ENCODE measurements around the gene MLLT6. TPM values are rescaled to one million over a fixed set of nuclear protein-coding genes. Genes with fewer than 3 reads are reported as not detected.

Gene MLLT6
- total and polyA plus RNA-seq, 2 of the 13 experiments (the other 11 are each of a cell fraction or from before 2014, with no cell fraction given): 50.7 to 69.5 TPM

DNA sequence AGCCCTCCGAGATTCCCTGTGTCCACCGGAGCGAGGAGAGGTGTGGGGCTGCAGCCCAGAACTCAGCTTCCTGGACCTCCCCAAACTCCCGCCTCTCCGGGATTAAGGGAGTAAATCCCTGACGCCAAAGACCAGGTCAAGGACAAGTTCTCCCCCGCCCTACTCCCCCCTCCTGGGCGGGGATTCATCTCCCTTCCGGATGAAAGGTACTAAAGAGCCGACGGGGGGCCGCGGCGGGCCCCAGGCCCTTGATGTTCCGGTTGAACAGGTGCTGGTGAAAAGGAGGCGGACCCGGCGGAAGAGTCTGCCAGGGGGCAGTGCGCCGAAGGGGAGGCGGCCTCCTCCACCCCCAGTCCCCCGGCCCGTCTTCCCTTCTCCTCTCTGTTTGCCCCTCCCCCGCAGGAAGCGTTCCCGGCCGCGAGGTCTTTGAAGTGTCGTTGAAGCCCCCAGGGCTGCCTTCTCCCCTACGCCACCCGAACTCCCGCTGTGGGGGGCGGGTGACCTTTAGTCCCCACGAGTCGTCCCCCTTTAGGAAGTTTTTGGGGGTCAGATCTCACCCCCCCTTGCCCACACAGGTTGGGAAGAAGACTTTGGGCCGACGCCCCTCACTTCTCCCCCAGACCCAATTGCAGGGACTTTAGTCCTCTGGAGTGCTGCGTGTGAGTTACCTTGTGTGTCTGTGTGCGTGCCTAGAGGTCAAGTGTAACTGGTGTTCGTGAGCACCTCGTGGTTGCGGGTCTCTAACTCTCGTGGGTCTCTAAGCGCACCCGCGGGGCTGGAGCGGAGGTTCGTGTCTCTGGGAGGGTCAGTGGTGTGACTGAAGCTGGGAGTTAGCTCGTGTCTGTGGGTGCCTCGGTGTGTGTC lies 1.1 kb upstream of the MLLT6 start (continued):
- TF ChIP-seq, protein P1, sequence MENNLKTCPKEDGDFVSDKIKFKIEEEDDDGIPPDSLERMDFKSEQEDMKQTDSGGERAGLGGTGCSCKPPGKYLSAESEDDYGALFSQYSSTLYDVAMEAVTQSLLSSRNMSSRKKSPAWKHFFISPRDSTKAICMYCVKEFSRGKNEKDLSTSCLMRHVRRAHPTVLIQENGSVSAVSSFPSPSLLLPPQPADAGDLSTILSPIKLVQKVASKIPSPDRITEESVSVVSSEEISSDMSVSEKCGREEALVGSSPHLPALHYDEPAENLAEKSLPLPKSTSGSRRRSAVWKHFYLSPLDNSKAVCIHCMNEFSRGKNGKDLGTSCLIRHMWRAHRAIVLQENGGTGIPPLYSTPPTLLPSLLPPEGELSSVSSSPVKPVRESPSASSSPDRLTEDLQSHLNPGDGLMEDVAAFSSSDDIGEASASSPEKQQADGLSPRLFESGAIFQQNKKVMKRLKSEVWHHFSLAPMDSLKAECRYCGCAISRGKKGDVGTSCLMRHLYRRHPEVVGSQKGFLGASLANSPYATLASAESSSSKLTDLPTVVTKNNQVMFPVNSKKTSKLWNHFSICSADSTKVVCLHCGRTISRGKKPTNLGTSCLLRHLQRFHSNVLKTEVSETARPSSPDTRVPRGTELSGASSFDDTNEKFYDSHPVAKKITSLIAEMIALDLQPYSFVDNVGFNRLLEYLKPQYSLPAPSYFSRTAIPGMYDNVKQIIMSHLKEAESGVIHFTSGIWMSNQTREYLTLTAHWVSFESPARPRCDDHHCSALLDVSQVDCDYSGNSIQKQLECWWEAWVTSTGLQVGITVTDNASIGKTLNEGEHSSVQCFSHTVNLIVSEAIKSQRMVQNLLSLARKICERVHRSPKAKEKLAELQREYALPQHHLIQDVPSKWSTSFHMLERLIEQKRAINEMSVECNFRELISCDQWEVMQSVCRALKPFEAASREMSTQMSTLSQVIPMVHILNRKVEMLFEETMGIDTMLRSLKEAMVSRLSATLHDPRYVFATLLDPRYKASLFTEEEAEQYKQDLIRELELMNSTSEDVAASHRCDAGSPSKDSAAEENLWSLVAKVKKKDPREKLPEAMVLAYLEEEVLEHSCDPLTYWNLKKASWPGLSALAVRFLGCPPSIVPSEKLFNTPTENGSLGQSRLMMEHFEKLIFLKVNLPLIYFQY (CRISPR knock-in tag; IDR thresholded peaks at IDR 0.05; ENCODE audit: borderline replicate concordance): peak; percentile 98
- TF ChIP-seq ZNF678 (CRISPR knock-in tag; IDR thresholded peaks at IDR 0.05): 0 out of 2 replicates have a peak, but pooled peaks have one; percentile 24
- peak; percentile 64; the same call in 1 of the 2 replicates for TF ChIP-seq TRIM24 (CRISPR knock-in tag; IDR thresholded peaks at IDR 0.05)
- no peak for TF ChIP-seq ARNT (IDR thresholded peaks at IDR 0.05)
- TF ChIP-seq, protein P2, sequence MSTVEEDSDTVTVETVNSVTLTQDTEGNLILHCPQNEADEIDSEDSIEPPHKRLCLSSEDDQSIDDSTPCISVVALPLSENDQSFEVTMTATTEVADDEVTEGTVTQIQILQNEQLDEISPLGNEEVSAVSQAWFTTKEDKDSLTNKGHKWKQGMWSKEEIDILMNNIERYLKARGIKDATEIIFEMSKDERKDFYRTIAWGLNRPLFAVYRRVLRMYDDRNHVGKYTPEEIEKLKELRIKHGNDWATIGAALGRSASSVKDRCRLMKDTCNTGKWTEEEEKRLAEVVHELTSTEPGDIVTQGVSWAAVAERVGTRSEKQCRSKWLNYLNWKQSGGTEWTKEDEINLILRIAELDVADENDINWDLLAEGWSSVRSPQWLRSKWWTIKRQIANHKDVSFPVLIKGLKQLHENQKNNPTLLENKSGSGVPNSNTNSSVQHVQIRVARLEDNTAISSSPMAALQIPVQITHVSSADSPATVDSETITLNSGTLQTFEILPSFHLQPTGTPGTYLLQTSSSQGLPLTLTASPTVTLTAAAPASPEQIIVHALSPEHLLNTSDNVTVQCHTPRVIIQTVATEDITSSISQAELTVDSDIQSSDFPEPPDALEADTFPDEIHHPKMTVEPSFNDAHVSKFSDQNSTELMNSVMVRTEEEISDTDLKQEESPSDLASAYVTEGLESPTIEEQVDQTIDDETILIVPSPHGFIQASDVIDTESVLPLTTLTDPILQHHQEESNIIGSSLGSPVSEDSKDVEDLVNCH (CRISPR knock-in tag; IDR thresholded peaks at IDR 0.05): no peak
- peak; percentile 61; the same call in 1 of the 2 replicates for TF ChIP-seq ZBTB43 (CRISPR knock-in tag; conservative IDR thresholded peaks at IDR 0.05)
- TF ChIP-seq TRAFD1 (CRISPR knock-in tag; IDR thresholded peaks at IDR 0.05; ENCODE audit: borderline replicate concordance): peak; percentile 28; the same call in 1 of the 2 replicates
- peak; percentile 55; the same call in 1 of the 2 replicates for TF ChIP-seq CEBPG (CRISPR knock-in tag; IDR thresholded peaks at IDR 0.05)
- TF ChIP-seq MXI1 (IDR thresholded peaks at IDR 0.05; ENCODE audit: borderline replicate concordance, low read depth, low read length): peak; percentile 69; the same call in 2 of the 3 replicates
- TF ChIP-seq ZNF276 (CRISPR knock-in tag; IDR thresholded peaks at IDR 0.05; ENCODE audit: low read depth): peak; percentile 79
- TF ChIP-seq TSC22D2 (CRISPR knock-in tag; IDR thresholded peaks at IDR 0.05; ENCODE audit: borderline replicate concordance): peak; percentile 61; the same call in 1 of the 2 replicates
- TF ChIP-seq, protein P3, sequence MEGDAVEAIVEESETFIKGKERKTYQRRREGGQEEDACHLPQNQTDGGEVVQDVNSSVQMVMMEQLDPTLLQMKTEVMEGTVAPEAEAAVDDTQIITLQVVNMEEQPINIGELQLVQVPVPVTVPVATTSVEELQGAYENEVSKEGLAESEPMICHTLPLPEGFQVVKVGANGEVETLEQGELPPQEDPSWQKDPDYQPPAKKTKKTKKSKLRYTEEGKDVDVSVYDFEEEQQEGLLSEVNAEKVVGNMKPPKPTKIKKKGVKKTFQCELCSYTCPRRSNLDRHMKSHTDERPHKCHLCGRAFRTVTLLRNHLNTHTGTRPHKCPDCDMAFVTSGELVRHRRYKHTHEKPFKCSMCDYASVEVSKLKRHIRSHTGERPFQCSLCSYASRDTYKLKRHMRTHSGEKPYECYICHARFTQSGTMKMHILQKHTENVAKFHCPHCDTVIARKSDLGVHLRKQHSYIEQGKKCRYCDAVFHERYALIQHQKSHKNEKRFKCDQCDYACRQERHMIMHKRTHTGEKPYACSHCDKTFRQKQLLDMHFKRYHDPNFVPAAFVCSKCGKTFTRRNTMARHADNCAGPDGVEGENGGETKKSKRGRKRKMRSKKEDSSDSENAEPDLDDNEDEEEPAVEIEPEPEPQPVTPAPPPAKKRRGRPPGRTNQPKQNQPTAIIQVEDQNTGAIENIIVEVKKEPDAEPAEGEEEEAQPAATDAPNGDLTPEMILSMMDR (CRISPR knock-in tag; IDR thresholded peaks at IDR 0.05): peak; percentile 41
- TF ChIP-seq MTF2 (CRISPR knock-in tag; IDR thresholded peaks at IDR 0.05; ENCODE audit: borderline replicate concordance): peak; percentile 86; the same call in 1 of the 2 replicates
- TF ChIP-seq HNF4A (CRISPR knock-in tag; IDR thresholded peaks at IDR 0.05): peak; percentile 88

Data from HepG2 (cell line).